Measurements from ENCODE around the gene RNF123.
"Not testable (repeated sequence)": the region's sequence is repeated elsewhere in the genome, so short reads cannot be mapped to it uniquely, and the experiment has no call there.

RNF123 gene

DNA sequence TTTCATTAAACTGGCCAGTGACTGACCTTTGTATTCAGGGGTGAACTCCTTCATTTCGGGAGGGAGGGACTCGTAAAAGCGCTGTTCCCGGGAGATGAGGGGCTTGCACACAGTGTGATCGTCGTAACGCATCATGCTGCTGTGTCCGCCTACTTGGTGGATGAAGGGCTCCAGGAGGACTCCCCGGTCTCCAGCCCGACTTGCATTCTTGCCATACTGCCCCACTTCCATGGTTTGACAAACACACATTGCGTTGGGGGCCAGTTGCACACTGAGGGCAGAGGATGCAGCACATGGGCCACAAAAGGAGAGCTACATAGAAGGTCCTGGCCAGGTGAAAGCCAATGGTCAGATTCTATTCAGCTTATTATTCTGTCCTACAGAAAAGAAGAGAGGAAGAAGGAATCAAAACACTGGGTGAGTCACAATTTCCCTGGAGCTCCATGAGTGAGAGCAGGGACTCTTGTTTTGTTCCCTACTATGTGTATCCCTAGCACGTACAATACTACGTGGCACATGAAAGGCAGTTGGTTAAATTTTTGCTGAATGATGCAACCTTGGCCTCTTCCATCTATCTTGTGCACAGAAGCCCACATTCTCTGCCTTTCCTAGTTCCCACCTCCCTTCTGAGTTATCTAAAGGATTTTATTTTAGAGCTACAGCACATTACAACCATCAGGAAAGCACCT lies 58.6 kb downstream of the RNF123 start:
- DNase-seq (ENCODE audit: low read depth in 2 of 2), result no peak

DNA sequence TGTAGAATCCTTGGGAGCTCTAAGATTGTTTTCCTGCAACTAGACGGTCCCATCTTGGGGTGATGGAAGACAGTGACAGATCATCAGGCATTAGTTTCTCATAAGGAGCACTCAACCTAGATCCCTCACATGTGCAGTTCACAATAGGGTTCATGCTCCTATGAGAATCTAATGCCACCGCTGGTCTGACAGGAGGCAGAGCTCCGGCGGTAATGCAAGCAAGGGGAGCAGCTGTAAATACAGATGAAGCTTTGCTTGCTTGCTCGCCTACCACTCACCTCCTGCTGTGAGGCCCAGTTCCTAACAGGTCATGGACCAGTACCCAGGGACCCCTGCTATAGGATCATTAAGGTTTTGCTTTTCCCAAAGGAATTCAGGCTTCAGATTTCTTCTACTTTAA lies 59.5 kb downstream of the RNF123 start:
- not testable (repeated sequence) for DNase-seq (ENCODE audit: low read depth in 2 of 2)

GRCh38 chr3:49750056-49750455 lies 60.7 kb downstream of the RNF123 start:
- no peak for DNase-seq (ENCODE audit: low read depth in 2 of 2)

GRCh38 chr3:49751501-49751900 lies 62.1 kb downstream of the RNF123 start:
- no peak for DNase-seq (ENCODE audit: low read depth in 2 of 2)

- DNase-seq (ENCODE audit: low read depth in 2 of 2), result no peak
Measured at GRCh38 chr3:49754536-49754935, 65.2 kb downstream of the RNF123 start.

DNA sequence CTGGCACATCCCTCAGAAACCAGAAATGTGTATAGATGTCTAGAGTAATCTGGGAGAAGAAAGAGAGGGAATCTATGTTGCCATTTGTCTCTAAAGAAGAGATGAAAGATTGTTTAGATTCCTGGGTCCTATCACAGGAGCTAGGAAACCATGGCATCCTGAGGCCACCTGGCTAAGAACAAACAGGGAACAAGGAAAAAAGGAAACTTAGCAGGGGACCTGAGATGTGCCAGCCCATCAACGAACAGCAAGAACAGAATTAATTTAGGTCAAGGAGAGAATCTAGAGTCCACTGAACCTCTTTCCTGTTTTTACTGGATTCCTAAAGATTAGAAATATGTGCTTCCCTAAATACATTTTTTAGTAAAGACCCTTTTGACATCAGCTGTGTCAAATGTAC lies 66.7 kb downstream of the RNF123 start:
- DNase-seq (ENCODE audit: low read depth in 2 of 2), result no peak

- DNase-seq (ENCODE audit: low read depth in 2 of 2), result no peak
Measured at GRCh38 chr3:49757197-49757596, 67.8 kb downstream of the RNF123 start.

- no peak for DNase-seq (ENCODE audit: low read depth in 2 of 2)
Measured at GRCh38 chr3:49759226-49759625, 69.9 kb downstream of the RNF123 start.

GRCh38 chr3:49761661-49762060 lies 72.3 kb downstream of the RNF123 start:
- no peak for DNase-seq (ENCODE audit: low read depth in 2 of 2)

DNA sequence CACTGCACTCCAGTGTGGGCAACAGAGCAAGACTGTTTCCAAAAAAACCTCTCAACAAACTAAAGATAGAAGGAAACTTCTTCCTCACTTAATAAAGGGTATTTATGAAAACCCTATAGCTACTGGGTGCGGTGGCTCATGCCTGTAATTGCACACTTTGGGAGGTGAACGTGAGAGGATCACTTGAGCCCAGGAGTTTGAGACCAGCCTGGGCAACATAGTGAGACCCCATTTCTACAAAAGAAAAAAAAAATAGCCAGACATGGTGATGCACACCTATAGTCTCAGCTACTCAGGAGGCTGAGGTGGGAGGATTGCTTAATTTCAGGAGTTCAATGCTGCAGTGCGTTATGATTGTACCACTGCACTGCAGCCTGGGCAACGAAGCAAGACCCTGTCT lies 74.6 kb downstream of the RNF123 start:
- no peak for DNase-seq (ENCODE audit: low read depth in 2 of 2)

- DNase-seq (ENCODE audit: low read depth in 2 of 2), result no peak
Measured at GRCh38 chr3:49769286-49769915, 80.0 kb downstream of the RNF123 start.

DNA sequence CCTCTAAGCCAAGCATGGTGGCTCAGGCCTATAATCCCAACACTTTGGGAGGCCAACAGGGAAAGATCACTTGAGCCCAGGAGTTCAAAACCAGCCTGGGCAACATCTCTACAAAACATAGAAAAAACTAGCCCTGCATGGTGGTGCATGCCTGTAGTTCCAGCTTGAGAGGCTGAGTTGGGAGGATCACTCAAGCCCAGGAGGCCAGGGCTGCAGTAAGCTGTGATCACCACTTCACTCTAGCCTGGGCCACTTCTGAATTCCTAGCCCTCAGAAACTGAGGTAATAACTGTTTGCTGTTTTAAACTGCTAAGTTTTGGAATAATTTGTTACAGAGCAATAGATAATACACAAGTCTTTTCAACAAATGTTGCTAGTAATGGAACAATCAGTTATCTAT lies 80.6 kb downstream of the RNF123 start:
- DNase-seq (ENCODE audit: low read depth in 2 of 2), result no peak
